HUES48 (cell line): ENCODE data around the gene CACNA2D2.

Experiments
- H3K27ac ChIP-seq: one replicate; pipeline ENCODE4 v1.7.0; 2013; ENCODE audit warnings: low read depth, low read length, inconsistent platforms
- H3K27me3 ChIP-seq: 2 replicates; pipeline ENCODE4 v1.6.1; 2013; ENCODE audit warnings: mild to moderate bottlenecking, low read length; ENCODE audit not compliant: control insufficient read depth, insufficient read depth
- H3K36me3 ChIP-seq: 2 replicates; pipeline ENCODE4 v1.6.1; 2013; ENCODE audit warnings: low read length; ENCODE audit not compliant: control insufficient read depth, insufficient read depth
- H3K4me1 ChIP-seq: 2 replicates; pipeline ENCODE4 v1.6.1; 2013; ENCODE audit warnings: mild to moderate bottlenecking, low read length; ENCODE audit not compliant: control insufficient read depth, insufficient read depth
- H3K4me3 ChIP-seq: 2 replicates; pipeline ENCODE4 v1.5.1; 2013; ENCODE audit warnings: mild to moderate bottlenecking, low read depth, low read length
- H3K9ac ChIP-seq: 2 replicates; pipeline ENCODE4 v1.6.1; 2013; ENCODE audit warnings: mild to moderate bottlenecking, low read depth, low read length, moderate library complexity
- H3K9me3 ChIP-seq: 2 replicates; pipeline ENCODE4 v1.6.1; 2013; ENCODE audit warnings: low read length; ENCODE audit not compliant: control insufficient read depth, insufficient read depth

CACNA2D2 gene

GRCh38 chr3:50390508-50391224, 112.8 kb downstream of the CACNA2D2 start:
- Histone ChIP-seq H3K4me3 (no peak overlapping the region), H3K4me1 (no peaks in the 10 kb centered on the region), H3K36me3 (no peaks in the 10 kb centered on the region), H3K27ac (no peak overlapping the region), H3K27me3 (no peaks in the 10 kb centered on the region; the same call in 1 of the 2 replicates), H3K9ac (no peak overlapping the region), H3K9me3 (no peaks in the 10 kb centered on the region)

- no peaks in the 10 kb centered on the region for H3K36me3 ChIP-seq
- no peak overlapping the region for H3K4me3 ChIP-seq
- H3K9ac ChIP-seq, result no peak overlapping the region
- H3K27ac ChIP-seq, result no peak overlapping the region
- no peaks in the 10 kb centered on the region for H3K9me3 ChIP-seq
- H3K27me3 ChIP-seq, result no peaks in the 10 kb centered on the region; the same call in 1 of the 2 replicates
- H3K4me1 ChIP-seq, result no peaks in the 10 kb centered on the region
Observed at GRCh38 chr3:50389414-50389767, 114.0 kb downstream of the CACNA2D2 start.

- Histone ChIP-seq H3K9me3 (no peaks in the 10 kb centered on the region), H3K9ac (no peak overlapping the region), H3K4me1 (no peaks in the 10 kb centered on the region), H3K27me3 (no peaks in the 10 kb centered on the region; the same call in 1 of the 2 replicates), H3K4me3 (no peak overlapping the region), H3K27ac (no peak overlapping the region), H3K36me3 (no peaks in the 10 kb centered on the region)
Observed at GRCh38 chr3:50388720-50389413, 114.6 kb downstream of the CACNA2D2 start.

GRCh38 chr3:50388016-50388719, 115.3 kb downstream of the CACNA2D2 start:
- no peaks in the 10 kb centered on the region for H3K4me1 ChIP-seq
- H3K27ac ChIP-seq, result no peak overlapping the region
- H3K4me3 ChIP-seq, result no peak overlapping the region
- no peaks in the 10 kb centered on the region for H3K9me3 ChIP-seq
- H3K27me3 ChIP-seq, result no peaks in the 10 kb centered on the region
- H3K9ac ChIP-seq, result no peak overlapping the region
- no peaks in the 10 kb centered on the region for H3K36me3 ChIP-seq

GRCh38 chr3:50385754-50386153, 117.7 kb downstream of the CACNA2D2 start:
- H3K36me3 ChIP-seq, result no peaks in the 10 kb centered on the region
- no peak overlapping the region for H3K9ac ChIP-seq
- no peaks in the 10 kb centered on the region for H3K4me1 ChIP-seq
- H3K9me3 ChIP-seq, result no peaks in the 10 kb centered on the region
- H3K4me3 ChIP-seq, result no peak overlapping the region
- no peaks in the 10 kb centered on the region for H3K27me3 ChIP-seq
- H3K27ac ChIP-seq, result no peak overlapping the region

- H3K9me3 ChIP-seq, result no peaks in the 10 kb centered on the region
- H3K4me3 ChIP-seq, result no peak overlapping the region
- no peak overlapping the region for H3K9ac ChIP-seq
- H3K36me3 ChIP-seq, result no peaks in the 10 kb centered on the region
- H3K27me3 ChIP-seq, result no peaks in the 10 kb centered on the region
- no peak overlapping the region for H3K27ac ChIP-seq
- H3K4me1 ChIP-seq, result no peaks in the 10 kb centered on the region
Observed at GRCh38 chr3:50383750-50384149, 119.7 kb downstream of the CACNA2D2 start.

- H3K9me3 ChIP-seq, result no peaks in the 10 kb centered on the region
- no peaks in the 10 kb centered on the region for H3K4me1 ChIP-seq
- H3K27me3 ChIP-seq, result no peaks in the 10 kb centered on the region
- no peak overlapping the region for H3K9ac ChIP-seq
- H3K27ac ChIP-seq, result no peak overlapping the region
- H3K4me3 ChIP-seq, result no peak overlapping the region
- H3K36me3 ChIP-seq, result no peaks in the 10 kb centered on the region
Observed at GRCh38 chr3:50382722-50383121, 120.7 kb downstream of the CACNA2D2 start.

GRCh38 chr3:50381383-50381782, 122.1 kb downstream of the CACNA2D2 start:
- Histone ChIP-seq H3K27me3 (no peaks in the 10 kb centered on the region), H3K4me3 (no peak overlapping the region), H3K9ac (no peak overlapping the region), H3K27ac (no peak overlapping the region), H3K9me3 (no peaks in the 10 kb centered on the region), H3K36me3 (no peaks in the 10 kb centered on the region), H3K4me1 (no peaks in the 10 kb centered on the region)

GRCh38 chr3:50380405-50381085, 122.9 kb downstream of the CACNA2D2 start:
- Histone ChIP-seq H3K27me3 (no peaks in the 10 kb centered on the region), H3K27ac (no peak overlapping the region), H3K4me1 (no peaks in the 10 kb centered on the region), H3K9ac (no peak overlapping the region), H3K9me3 (no peaks in the 10 kb centered on the region), H3K4me3 (no peak overlapping the region), H3K36me3 (no peaks in the 10 kb centered on the region)

GRCh38 chr3:50378757-50379156, 124.7 kb downstream of the CACNA2D2 start:
- Histone ChIP-seq H3K27ac (no peak overlapping the region), H3K9ac (no peak overlapping the region), H3K27me3 (no peaks in the 10 kb centered on the region), H3K4me1 (no peaks in the 10 kb centered on the region), H3K4me3 (no peak overlapping the region), H3K9me3 (no peaks in the 10 kb centered on the region), H3K36me3 (no peaks in the 10 kb centered on the region)
